WTC11 (cell line): ENCODE results near the gene CNNM3. TPM values are rescaled to one million over a fixed set of nuclear protein-coding genes. Genes with fewer than 3 reads are reported as not detected.

Experiments used
- ATAC-seq: fragments of 200-7000 bp; cut with Tn5 transposase; 2 replicates; pipeline ENCODE4 v1.10.0; 2021; ENCODE audit warnings: mild to moderate bottlenecking, moderate library complexity
- CTCF ChIA-PET: fragments of 300-600 bp; sonication (Branson Sonifier 250); formaldehyde crosslinking; loops from one replicate; lab custom pipeline; 2021; ENCODE audit warnings: antibody characterized with exemption; lab: Charles Lee
- POLR2A ChIA-PET: fragments of 350-600 bp; sonication (Branson Sonifier 250); formaldehyde crosslinking; loops from one replicate; lab custom pipeline; 2021; ENCODE audit warnings: antibody characterized with exemption; lab: Charles Lee
- DNase-seq: peaks from one replicate; pipeline ENCODE4 v3.0.0; 2021; ENCODE audit warnings: low spot score
- H3K27ac Mint-ChIP-seq: 2 replicates; pipeline ENCODE4 v1.8.0; 2021; ENCODE audit warnings: mixed read lengths
- H3K27me3 Mint-ChIP-seq: 2 replicates; pipeline ENCODE4 v1.8.0; 2021; ENCODE audit warnings: low read depth, mild to moderate bottlenecking, moderate library complexity, mixed read lengths
- H3K36me3 Mint-ChIP-seq: 2 replicates; pipeline ENCODE4 v1.8.0; 2021; ENCODE audit warnings: mixed read lengths
- H3K4me1 Mint-ChIP-seq: 2 replicates; pipeline ENCODE4 v1.8.0; 2022; ENCODE audit warnings: mixed read lengths
- H3K4me3 Mint-ChIP-seq: 2 replicates; pipeline ENCODE4 v1.8.0; 2021; ENCODE audit warnings: mild to moderate bottlenecking, moderate library complexity, mixed read lengths
- H3K9me3 Mint-ChIP-seq: 2 replicates; pipeline ENCODE4 v1.8.0; 2021; ENCODE audit warnings: mixed read lengths
- CBFB ChIP-seq: sonication (generic); formaldehyde crosslinking; IDR thresholded peaks from 2 replicates; pipeline ENCODE4 v1.8.1; 2022; ENCODE audit warnings: mild to moderate bottlenecking, low read depth, missing genetic modification reagents
- EMX1 ChIP-seq: fragments of 250-450 bp; sonication (Bioruptor Pico); IDR thresholded peaks from 2 replicates; pipeline ENCODE4 v1.8.0; 2021; ENCODE audit warnings: mild to moderate bottlenecking
- FOXJ3 ChIP-seq: sonication (generic); formaldehyde crosslinking; IDR thresholded peaks from 2 replicates; pipeline ENCODE4 v1.9.0; 2021; ENCODE audit warnings: missing genetic modification reagents, mild to moderate bottlenecking, borderline replicate concordance
- FOXP1 ChIP-seq: sonication (generic); formaldehyde crosslinking; IDR thresholded peaks from 2 replicates; pipeline ENCODE4 v1.8.0; 2022; ENCODE audit warnings: missing genetic modification reagents, mild to moderate bottlenecking, moderate library complexity, borderline replicate concordance
- GABPB1 ChIP-seq: sonication (generic); formaldehyde crosslinking; IDR thresholded peaks from 2 replicates; pipeline ENCODE4 v1.8.1; 2023; ENCODE audit warnings: mild to moderate bottlenecking, missing genetic modification reagents
- HMGXB4 ChIP-seq: sonication (generic); formaldehyde crosslinking; IDR thresholded peaks from 2 replicates; pipeline ENCODE4 v1.8.1; 2023; ENCODE audit warnings: mild to moderate bottlenecking, moderate library complexity, missing genetic modification reagents
- NFATC4 ChIP-seq: fragments of 250-450 bp; sonication (Bioruptor Pico); IDR thresholded peaks from 2 replicates; pipeline ENCODE4 v1.9.0; 2021; ENCODE audit warnings: mild to moderate bottlenecking
- NFE2L1 ChIP-seq: sonication (generic); formaldehyde crosslinking; IDR thresholded peaks from 2 replicates; pipeline ENCODE4 v1.8.1; 2023; ENCODE audit warnings: missing genetic modification reagents
- PREB ChIP-seq: sonication (generic); formaldehyde crosslinking; IDR thresholded peaks from 2 replicates; pipeline ENCODE4 v1.8.1; 2022; ENCODE audit warnings: mild to moderate bottlenecking, missing genetic modification reagents, moderate library complexity, borderline replicate concordance
- RELA ChIP-seq: sonication (generic); formaldehyde crosslinking; IDR thresholded peaks from 2 replicates; pipeline ENCODE4 v1.8.1; 2022; ENCODE audit warnings: missing genetic modification reagents, mild to moderate bottlenecking, borderline replicate concordance
- ZNF121 ChIP-seq: sonication (generic); formaldehyde crosslinking; IDR thresholded peaks from 2 replicates; pipeline ENCODE4 v1.8.0; 2023; ENCODE audit warnings: missing genetic modification reagents
- total RNA-seq: library from RNA; stranded (reverse); gene quantifications from 3 replicates; pipeline ENCODE4 v1.2.3, GENCODE V29; 2021
- TF ChIP-seq, protein P1 (sequence below): sonication (generic); formaldehyde crosslinking; IDR thresholded peaks from 2 replicates; pipeline ENCODE4 v1.8.0; 2022; ENCODE audit warnings: mild to moderate bottlenecking, missing genetic modification reagents
- TF ChIP-seq, protein P2 (sequence below): fragments of 250-450 bp; sonication (Bioruptor Pico); IDR thresholded peaks from 2 replicates; pipeline ENCODE4 v1.9.0; 2021; ENCODE audit warnings: mild to moderate bottlenecking
- TF ChIP-seq, protein P3 (sequence below): fragments of 250-450 bp; sonication (Bioruptor Pico); conservative IDR thresholded peaks from 2 replicates; pipeline ENCODE4 v1.9.0; 2021; ENCODE audit warnings: mild to moderate bottlenecking
- TF ChIP-seq, protein P4 (sequence below): sonication (generic); formaldehyde crosslinking; IDR thresholded peaks from 2 replicates; pipeline ENCODE4 v1.8.0; 2022; ENCODE audit warnings: mild to moderate bottlenecking, missing genetic modification reagents
- TF ChIP-seq, protein P5 (sequence below): sonication (generic); formaldehyde crosslinking; IDR thresholded peaks from 2 replicates; pipeline ENCODE4 v1.8.1; 2022; ENCODE audit warnings: low read depth, missing genetic modification reagents, borderline replicate concordance
- TF ChIP-seq, protein P6 (sequence below): sonication (generic); formaldehyde crosslinking; IDR thresholded peaks from 2 replicates; pipeline ENCODE4 v1.8.1; 2023; ENCODE audit warnings: mild to moderate bottlenecking, missing genetic modification reagents, moderate library complexity

The CNNM3 gene
- total RNA-seq, 1 experiment from 2014 or later: 34.9 TPM

- H3K4me3 Mint-ChIP-seq: peak overlapping the region; percentile 80
- ChIA-PET CTCF (interaction anchor here (0.6 to 5.6 kb wide), 54 partner anchors 9 to 309 kb away, joined by 3 to 252 read pairs (median 8); partner anchors contain the start of genes ANKRD23, ANKRD36, CNNM3 and CNNM4), POLR2A (interaction anchor here (1.0 to 1.9 kb wide), 8 partner anchors 12 to 104 kb away, joined by 4 to 20 read pairs (median 4); no protein-coding TSS in a partner anchor)
- peaks cover 21% of the 10 kb centered on the region for H3K4me1 Mint-ChIP-seq
- peak; percentile 4; the same call in 1 of the 2 replicates for ATAC-seq
- TF ChIP-seq NFE2L1 (CRISPR knock-in tag) (peak; percentile 78), EMX1 (no peak)
- peaks cover 30% of the 10 kb centered on the region for H3K36me3 Mint-ChIP-seq
- no peaks in the 10 kb centered on the region for H3K27me3 Mint-ChIP-seq
- no peak overlapping the region for H3K27ac Mint-ChIP-seq
- no peaks in the 10 kb centered on the region for H3K9me3 Mint-ChIP-seq
- no peak for DNase-seq
These were observed 41.0 kb downstream of the CNNM3 start for GRCh38 chr2:96856776-96857666.

- POLR2A ChIA-PET: interaction anchor here (0.7 to 1.9 kb wide), 11 partner anchors 11 to 255 kb away, joined by 3 to 20 read pairs (median 4); partner anchors contain the start of gene ANKRD36
- peak within 1 kb of the TSS; percentile 90 for H3K27ac Mint-ChIP-seq
- H3K36me3 Mint-ChIP-seq: peaks cover 28% of the 10 kb centered on the region
- DNase-seq (peak; percentile 99), ATAC-seq (peak; percentile 85)
- no peaks in the 10 kb centered on the region for H3K9me3 Mint-ChIP-seq
- no peaks in the 10 kb centered on the region for H3K27me3 Mint-ChIP-seq
- H3K4me1 Mint-ChIP-seq: peaks cover 21% of the 10 kb centered on the region
- peak within 1 kb of the TSS; percentile 80 for H3K4me3 Mint-ChIP-seq
- CTCF ChIA-PET: interaction anchor here (0.6 to 5.6 kb wide), 53 partner anchors 10 to 310 kb away, joined by 3 to 252 read pairs (median 8); partner anchors contain the start of genes ANKRD23, ANKRD36, CNNM3 and CNNM4
- TF ChIP-seq, protein P1, sequence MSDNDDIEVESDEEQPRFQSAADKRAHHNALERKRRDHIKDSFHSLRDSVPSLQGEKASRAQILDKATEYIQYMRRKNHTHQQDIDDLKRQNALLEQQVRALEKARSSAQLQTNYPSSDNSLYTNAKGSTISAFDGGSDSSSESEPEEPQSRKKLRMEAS (CRISPR knock-in tag): peak; percentile 84
- TF ChIP-seq FOXP1: peak; percentile 92; the same call in 1 of the 2 replicates
- TF ChIP-seq, protein P2, sequence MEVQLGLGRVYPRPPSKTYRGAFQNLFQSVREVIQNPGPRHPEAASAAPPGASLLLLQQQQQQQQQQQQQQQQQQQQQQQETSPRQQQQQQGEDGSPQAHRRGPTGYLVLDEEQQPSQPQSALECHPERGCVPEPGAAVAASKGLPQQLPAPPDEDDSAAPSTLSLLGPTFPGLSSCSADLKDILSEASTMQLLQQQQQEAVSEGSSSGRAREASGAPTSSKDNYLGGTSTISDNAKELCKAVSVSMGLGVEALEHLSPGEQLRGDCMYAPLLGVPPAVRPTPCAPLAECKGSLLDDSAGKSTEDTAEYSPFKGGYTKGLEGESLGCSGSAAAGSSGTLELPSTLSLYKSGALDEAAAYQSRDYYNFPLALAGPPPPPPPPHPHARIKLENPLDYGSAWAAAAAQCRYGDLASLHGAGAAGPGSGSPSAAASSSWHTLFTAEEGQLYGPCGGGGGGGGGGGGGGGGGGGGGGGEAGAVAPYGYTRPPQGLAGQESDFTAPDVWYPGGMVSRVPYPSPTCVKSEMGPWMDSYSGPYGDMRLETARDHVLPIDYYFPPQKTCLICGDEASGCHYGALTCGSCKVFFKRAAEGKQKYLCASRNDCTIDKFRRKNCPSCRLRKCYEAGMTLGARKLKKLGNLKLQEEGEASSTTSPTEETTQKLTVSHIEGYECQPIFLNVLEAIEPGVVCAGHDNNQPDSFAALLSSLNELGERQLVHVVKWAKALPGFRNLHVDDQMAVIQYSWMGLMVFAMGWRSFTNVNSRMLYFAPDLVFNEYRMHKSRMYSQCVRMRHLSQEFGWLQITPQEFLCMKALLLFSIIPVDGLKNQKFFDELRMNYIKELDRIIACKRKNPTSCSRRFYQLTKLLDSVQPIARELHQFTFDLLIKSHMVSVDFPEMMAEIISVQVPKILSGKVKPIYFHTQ (CRISPR knock-in tag): no peak
- TF ChIP-seq, protein P3, sequence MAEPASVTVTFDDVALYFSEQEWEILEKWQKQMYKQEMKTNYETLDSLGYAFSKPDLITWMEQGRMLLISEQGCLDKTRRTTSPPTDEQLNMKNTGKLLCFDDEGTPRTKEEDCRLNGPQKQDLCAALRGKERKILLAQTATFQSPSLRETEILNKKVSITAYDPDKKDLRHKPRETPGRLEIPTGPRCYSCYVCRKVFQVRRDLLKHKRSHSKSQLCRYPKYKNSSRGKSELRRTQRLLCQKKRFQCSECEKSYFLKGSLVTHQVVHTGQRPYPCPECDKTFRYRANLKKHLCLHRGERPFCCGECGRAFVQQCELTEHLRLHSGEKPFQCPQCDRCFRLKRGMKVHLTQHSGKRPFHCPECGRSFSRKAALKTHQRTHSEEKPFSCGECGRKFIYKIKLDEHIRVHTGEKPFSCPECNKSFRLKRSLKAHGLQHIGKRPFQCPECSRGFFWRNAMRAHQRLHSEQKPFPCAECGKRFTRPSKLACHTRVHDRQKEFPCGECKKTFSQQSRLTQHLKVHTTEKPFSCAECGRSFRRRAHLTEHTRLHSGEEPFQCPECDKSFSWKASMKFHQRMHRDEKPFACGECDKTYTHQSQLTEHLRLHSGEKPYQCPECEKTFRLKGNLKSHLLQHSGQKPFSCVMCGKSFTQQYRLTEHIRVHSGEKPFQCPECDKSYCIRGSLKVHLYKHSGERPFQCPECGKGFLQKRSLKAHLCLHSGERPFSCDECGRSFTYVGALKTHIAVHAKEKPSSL (CRISPR knock-in tag): no peak
- TF ChIP-seq, protein P4, sequence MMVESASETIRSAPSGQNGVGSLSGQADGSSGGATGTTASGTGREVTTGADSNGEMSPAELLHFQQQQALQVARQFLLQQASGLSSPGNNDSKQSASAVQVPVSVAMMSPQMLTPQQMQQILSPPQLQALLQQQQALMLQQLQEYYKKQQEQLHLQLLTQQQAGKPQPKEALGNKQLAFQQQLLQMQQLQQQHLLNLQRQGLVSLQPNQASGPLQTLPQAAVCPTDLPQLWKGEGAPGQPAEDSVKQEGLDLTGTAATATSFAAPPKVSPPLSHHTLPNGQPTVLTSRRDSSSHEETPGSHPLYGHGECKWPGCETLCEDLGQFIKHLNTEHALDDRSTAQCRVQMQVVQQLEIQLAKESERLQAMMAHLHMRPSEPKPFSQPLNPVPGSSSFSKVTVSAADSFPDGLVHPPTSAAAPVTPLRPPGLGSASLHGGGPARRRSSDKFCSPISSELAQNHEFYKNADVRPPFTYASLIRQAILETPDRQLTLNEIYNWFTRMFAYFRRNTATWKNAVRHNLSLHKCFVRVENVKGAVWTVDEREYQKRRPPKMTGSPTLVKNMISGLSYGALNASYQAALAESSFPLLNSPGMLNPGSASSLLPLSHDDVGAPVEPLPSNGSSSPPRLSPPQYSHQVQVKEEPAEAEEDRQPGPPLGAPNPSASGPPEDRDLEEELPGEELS: peak; percentile 50; the same call in 1 of the 2 replicates
- peak; percentile 71; the same call in 1 of the 2 replicates for TF ChIP-seq PREB (CRISPR knock-in tag)
- no peak for TF ChIP-seq FOXJ3
- TF ChIP-seq GABPB1 (CRISPR knock-in tag): peak; percentile 55
- TF ChIP-seq, protein P5, sequence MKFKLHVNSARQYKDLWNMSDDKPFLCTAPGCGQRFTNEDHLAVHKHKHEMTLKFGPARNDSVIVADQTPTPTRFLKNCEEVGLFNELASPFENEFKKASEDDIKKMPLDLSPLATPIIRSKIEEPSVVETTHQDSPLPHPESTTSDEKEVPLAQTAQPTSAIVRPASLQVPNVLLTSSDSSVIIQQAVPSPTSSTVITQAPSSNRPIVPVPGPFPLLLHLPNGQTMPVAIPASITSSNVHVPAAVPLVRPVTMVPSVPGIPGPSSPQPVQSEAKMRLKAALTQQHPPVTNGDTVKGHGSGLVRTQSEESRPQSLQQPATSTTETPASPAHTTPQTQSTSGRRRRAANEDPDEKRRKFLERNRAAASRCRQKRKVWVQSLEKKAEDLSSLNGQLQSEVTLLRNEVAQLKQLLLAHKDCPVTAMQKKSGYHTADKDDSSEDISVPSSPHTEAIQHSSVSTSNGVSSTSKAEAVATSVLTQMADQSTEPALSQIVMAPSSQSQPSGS (CRISPR knock-in tag): no peak
- TF ChIP-seq RELA (CRISPR knock-in tag): peak; percentile 82; the same call in 1 of the 2 replicates
- TF ChIP-seq, protein P6, sequence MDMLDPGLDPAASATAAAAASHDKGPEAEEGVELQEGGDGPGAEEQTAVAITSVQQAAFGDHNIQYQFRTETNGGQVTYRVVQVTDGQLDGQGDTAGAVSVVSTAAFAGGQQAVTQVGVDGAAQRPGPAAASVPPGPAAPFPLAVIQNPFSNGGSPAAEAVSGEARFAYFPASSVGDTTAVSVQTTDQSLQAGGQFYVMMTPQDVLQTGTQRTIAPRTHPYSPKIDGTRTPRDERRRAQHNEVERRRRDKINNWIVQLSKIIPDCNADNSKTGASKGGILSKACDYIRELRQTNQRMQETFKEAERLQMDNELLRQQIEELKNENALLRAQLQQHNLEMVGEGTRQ (CRISPR knock-in tag): 0 out of 2 replicates have a peak, but pooled peaks have one; percentile 33
- no peak for TF ChIP-seq NFATC4 (CRISPR knock-in tag)
- peak; percentile 97 for TF ChIP-seq HMGXB4 (CRISPR knock-in tag)
- TF ChIP-seq CBFB (CRISPR knock-in tag): 0 out of 2 replicates have a peak, but pooled peaks have one; percentile 23
- peak; percentile 80; the same call in 1 of the 2 replicates for TF ChIP-seq ZNF121 (CRISPR knock-in tag)
These were observed 41.8 kb downstream of the CNNM3 start, which contains the start of gene ANKRD39 for GRCh38 chr2:96857667-96858372. ANKRD39 (minus strand) TSS chr2:96858016; CDS start chr2:96857987, 29 bp downstream.
